Superior temporal gyrus (tissue), 1 donor: ENCODE measurements around the gene PLCL1.

Experiments used
- DNase-seq: peaks from one replicate; pipeline ENCODE4 v3.0.0-alpha.2; 2016; ENCODE audit errors: extremely low spot score

The PLCL1 gene

GRCh38 chr2:197926673-197927072 is 122.3 kb downstream of the PLCL1 start:
- DNase-seq = no peak

GRCh38 chr2:197927994-197928393 is 123.6 kb downstream of the PLCL1 start:
- no peak for DNase-seq

GRCh38 chr2:197929008-197929885 is 124.9 kb downstream of the PLCL1 start:
- DNase-seq = no peak

- DNase-seq = no peak
Measured at GRCh38 chr2:197929886-197930227, 125.5 kb downstream of the PLCL1 start.

- no peak for DNase-seq
Measured at GRCh38 chr2:197930570-197931278, 126.3 kb downstream of the PLCL1 start.

GRCh38 chr2:197931661-197932312 is 127.4 kb downstream of the PLCL1 start:
- DNase-seq = no peak

GRCh38 chr2:197932374-197932773 is 128.0 kb downstream of the PLCL1 start:
- DNase-seq = no peak

GRCh38 chr2:197934261-197934933 is 130.0 kb downstream of the PLCL1 start:
- no peak for DNase-seq

GRCh38 chr2:197934934-197935289 is 130.5 kb downstream of the PLCL1 start:
- no peak for DNase-seq

- DNase-seq = no peak
Measured at GRCh38 chr2:197937814-197938213, 133.4 kb downstream of the PLCL1 start.

- no peak for DNase-seq
Measured at GRCh38 chr2:197938555-197938954, 134.2 kb downstream of the PLCL1 start.

- no peak for DNase-seq
Measured at GRCh38 chr2:197939787-197940186, 135.4 kb downstream of the PLCL1 start.

- no peak for DNase-seq
Measured at GRCh38 chr2:197940382-197940781, 136.0 kb downstream of the PLCL1 start.

- DNase-seq = no peak
Measured at GRCh38 chr2:197941715-197942114, 137.3 kb downstream of the PLCL1 start.

GRCh38 chr2:197943731-197944130 is 139.3 kb downstream of the PLCL1 start:
- no peak for DNase-seq

GRCh38 chr2:197944416-197945096 is 140.2 kb downstream of the PLCL1 start:
- DNase-seq = no peak

GRCh38 chr2:197946562-197946961 is 142.2 kb downstream of the PLCL1 start:
- no peak for DNase-seq

GRCh38 chr2:197947219-197947757 is 142.9 kb downstream of the PLCL1 start:
- no peak for DNase-seq

- no peak for DNase-seq
Measured at GRCh38 chr2:197949224-197949623, 144.8 kb downstream of the PLCL1 start.

- no peak for DNase-seq
Measured at GRCh38 chr2:197950006-197950405, 145.6 kb downstream of the PLCL1 start.

- no peak for DNase-seq
Measured at GRCh38 chr2:197950724-197951123, 146.3 kb downstream of the PLCL1 start.
